GM12874 (cell line): Measurements from ENCODE around the gene PPP1R1A.

ENCODE experiments used
- CTCF ChIP-seq: IDR thresholded peaks from 2 replicates; pipeline ENCODE4 v1.5.1; 2011; ENCODE audit warnings: low read depth, mild to moderate bottlenecking, control low read depth, low read length, moderate library complexity; ENCODE audit not compliant: insufficient read depth

The PPP1R1A gene

GRCh38 chr12:54562750-54563356 lies 25.6 kb downstream of the PPP1R1A start:
- TF ChIP-seq CTCF = no peak

GRCh38 chr12:54561164-54561563 lies 27.3 kb downstream of the PPP1R1A start:
- TF ChIP-seq CTCF = no peak

GRCh38 chr12:54560374-54560858 lies 28.0 kb downstream of the PPP1R1A start:
- TF ChIP-seq CTCF = no peak

- no peak for TF ChIP-seq CTCF
These were observed 29.7 kb downstream of the PPP1R1A start for GRCh38 chr12:54558759-54559158.

GRCh38 chr12:54558311-54558710 lies 30.1 kb downstream of the PPP1R1A start:
- no peak for TF ChIP-seq CTCF

GRCh38 chr12:54555670-54556257 lies 32.7 kb downstream of the PPP1R1A start:
- no peak for TF ChIP-seq CTCF

- TF ChIP-seq CTCF = no peak
These were observed 38.5 kb downstream of the PPP1R1A start for GRCh38 chr12:54549774-54550451.
